HG03558 (cell line): ENCODE measurements around the gene MYOF.
"Not testable (repeated sequence)": the region's sequence is repeated elsewhere in the genome, so short reads cannot be mapped to it uniquely, and the experiment has no call there.

Experiments
- ATAC-seq: cut with Tn5 transposase; IDR thresholded peaks from one replicate; pipeline ENCODE4 v1.9.1; 2021; ENCODE audit warnings: moderate number of reproducible peaks; ENCODE audit not compliant: unreplicated experiment; ENCODE audit errors: extremely low read depth

MYOF gene

DNA sequence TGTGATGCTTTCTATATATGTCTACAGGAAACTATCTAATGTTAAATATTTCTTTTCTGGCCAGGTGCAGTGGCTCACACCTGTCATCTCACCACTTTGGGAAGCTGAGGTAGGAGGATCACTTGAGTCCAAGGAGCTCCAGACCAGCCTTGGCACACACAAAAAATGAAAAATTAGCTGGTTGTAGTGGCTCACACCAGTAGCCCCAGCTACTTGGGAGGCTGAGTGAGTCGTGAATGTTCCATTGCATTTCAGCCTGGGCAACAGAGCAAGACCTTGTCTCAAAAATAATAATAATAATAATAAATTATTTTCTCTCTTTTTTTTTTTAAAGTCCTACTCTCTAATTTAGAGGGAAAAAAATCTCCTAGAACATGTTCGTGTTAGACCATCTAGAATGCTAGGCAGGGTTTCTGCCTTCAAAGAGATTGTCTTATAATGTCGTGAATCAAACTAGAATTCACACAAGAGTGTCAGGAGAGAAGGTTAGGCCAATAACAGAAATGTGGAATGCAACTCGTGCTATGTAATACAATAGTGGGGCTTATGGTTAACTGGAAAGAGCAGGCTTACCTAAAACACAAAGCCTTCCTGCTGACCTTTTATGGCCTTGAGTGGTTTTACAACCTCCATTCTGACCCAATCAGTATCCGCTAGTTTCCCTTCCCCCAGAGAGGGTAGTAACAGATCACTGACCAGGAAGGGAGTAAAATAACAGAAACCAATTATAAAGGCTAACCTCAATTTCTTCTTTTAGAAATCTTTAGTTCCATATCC, 46.3 kb downstream of the MYOF start:
- ATAC-seq: no peak

DNA sequence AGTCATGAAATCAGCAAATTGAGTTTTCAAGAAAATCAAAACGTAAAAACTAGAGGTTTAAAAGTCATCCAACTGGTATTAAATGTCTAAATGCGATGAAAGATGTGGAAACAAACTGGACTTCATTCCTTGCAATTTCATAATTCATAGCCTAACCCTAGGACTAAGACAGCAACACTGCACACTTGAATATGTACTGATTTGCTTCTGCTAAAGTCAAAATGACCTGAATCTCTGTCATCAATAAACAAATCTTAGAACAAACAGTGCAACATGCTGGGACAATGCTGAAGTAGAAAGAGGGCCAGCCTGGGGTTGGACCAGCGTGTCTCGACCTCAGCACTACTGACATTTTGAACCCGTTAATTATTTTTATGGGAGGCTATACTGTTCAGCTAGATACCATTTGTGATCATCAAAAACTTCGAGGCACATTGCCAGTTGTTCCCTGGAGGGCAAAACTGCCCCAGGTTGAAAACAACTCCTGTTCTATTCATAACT, 47.1 kb downstream of the MYOF start:
- ATAC-seq: no peak

DNA sequence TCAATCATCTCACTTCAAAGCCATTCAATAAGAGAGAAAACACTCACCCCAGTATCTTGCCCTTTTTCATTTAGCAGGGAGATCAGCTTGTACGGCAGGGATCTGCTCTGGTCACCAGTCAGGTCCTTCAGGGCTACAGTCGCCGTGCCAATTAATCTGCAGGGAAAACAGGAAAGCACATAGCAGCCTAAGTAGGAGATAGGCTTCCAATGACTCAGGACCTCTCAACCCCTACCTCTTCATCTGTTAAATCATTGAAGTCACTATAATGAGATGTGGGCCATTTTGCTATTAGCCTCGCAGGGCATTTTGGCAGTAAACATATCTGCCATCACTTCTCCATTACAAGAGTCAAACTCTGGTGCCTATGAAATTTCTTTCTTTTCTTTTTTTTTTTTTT, 50.8 kb downstream of the MYOF start:
- no peak for ATAC-seq

DNA sequence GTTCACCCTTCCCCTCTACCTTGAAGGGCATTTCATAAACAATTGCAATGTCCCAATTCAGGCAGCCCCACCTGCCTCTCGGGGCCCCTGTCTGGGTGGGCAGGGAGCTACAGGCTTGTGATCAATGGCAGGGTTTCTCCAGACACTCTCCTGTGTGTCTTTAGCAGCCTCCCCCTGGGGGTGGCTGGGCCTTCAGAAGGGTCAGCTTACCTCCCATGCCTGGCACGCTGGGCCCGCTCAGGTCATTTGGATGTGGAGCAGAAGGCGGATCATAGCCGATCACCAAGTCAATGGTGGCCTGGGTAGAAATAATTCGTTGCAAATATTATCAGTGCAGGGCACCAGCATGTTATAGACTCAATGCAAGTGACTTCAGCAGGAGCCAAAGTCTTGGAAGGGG, 56.3 kb downstream of the MYOF start:
- no peak for ATAC-seq

DNA sequence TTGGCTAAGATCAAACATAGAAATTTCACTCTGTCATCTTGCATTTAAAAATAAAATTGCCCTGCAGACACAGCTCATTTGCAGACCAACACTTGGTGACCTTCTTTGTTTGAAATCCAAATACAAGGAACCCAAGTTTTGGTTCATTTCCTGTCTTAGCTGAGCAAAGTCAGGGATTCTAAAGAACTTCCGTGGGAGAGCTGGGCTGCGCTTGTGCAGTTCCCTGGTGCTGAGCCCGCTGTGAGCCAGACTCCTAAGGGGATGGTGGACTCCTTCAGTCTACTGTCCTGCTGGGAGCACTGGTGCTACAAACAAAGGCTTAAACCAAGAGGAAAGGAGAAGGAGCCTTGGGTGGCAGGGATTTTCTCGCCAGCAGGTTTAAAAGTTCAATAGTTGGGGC, 60.0 kb downstream of the MYOF start:
- ATAC-seq: no peak

DNA sequence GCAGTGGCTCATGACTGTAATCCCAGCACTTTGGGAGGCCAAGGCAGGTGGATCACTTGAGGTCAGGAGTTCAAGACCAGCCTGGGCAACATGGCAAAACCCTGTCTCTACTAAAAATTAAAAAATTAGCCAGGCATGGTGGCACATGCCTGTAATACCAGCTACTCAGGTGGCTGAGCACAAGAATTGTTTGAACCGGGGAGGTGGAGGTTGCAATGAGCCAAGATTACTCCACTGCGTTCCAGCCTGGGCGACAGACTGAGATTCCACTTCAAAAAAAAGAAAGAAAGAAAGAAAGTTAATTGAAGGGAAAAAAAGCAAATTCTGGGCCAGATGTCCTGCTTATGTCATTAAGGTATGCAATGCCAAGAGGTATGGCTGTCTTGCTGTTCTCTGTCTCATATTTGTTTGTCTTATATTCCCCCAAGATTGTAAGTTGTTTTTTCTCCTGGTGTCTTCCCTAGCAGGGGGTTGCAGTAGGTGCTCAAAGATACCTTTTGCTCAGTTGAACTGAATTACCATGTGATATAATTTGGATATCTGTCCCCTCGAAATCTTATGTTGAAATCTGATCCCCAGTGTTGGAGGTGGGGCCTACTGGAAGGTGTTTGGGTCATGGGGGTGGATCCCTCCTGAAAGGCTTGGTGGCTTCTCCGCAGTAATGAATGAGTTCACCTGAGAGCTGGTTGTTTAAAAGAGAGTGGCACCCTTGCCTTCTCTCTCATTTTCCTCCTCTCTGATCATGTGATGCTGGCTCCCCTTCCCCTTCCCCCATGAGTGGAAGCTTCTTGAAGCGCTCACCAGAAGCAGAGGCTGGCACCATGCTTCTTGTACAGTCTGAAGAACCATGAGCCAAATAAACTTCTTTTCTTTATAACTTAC, 60.9 kb downstream of the MYOF start:
- no peak for ATAC-seq

DNA sequence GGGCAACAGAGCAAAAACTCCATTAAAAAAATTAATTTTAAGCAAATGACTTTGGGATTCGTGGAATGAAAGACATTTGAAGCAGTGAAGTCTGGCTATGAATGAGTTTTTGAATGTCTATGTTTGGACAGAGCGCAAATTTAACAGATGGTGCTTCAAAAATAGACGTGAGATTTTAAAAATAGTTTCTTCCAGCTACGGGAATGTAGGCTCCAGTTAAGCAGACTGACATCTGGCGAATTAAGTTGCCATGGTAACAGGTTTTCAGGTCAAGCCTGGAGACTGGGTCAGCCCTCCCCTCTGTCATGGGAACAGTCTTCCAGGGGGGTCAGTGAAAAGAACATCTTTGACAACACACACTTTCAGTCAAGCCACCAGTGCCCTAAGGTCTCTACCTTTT, 62.0 kb downstream of the MYOF start:
- ATAC-seq: no peak

DNA sequence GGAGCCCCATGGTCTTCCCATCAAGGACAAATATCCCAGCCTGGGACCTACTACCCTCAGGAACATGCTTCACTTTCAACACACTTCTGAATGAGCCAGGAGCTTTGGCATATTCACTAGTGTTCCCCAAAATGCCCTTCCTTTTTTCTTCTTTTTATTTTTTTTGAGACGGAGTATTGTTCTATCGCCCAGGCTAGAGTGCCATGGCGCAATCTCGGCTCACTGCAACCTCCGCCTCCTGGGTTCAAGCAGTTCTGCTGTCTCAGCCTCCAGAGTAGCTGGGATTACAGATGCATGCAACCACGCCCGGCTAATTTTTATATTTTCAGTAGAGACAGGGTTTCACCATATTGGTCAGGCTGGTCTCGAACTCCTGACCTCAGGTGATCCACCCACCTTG, 63.1 kb downstream of the MYOF start:
- not testable (repeated sequence) for ATAC-seq

DNA sequence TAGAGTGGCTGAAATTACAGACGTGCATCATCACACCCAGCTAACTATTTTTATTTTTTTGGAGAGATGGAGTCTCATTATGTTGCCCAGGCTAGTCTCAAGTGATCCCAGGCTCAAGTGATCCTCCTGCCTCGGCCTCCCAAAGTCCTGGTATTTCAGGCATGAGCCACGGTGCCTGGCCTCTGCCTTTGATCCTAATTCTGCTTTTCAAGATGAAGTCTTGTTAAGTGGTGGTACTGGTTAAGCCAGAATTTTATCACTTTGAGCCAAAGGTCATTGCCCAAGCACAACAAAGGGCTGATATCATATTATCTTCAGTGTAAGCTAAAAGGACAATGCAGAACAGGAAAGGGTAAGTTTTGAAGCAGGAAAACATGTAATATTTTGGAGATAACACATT, 64.2 kb downstream of the MYOF start:
- ATAC-seq: no peak

DNA sequence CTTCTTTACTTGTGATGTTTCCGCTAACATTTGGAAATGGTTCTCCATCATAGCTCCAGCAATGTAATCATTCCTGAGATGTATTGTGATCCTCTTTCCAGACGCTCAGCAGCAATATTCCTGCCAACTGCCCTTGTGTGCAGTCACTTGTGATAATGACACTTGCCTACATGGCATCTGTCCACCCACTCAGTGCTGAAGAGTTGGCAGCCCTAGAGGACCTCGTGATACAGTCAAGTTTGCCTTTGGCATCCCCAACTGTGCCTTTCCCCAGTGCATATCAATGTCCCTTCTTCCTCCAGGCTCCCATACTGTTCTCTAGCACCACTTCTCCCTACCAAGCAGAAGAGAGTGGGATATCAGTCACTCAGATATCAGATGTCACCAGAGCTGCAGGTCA, 64.9 kb downstream of the MYOF start:
- ATAC-seq: no peak

DNA sequence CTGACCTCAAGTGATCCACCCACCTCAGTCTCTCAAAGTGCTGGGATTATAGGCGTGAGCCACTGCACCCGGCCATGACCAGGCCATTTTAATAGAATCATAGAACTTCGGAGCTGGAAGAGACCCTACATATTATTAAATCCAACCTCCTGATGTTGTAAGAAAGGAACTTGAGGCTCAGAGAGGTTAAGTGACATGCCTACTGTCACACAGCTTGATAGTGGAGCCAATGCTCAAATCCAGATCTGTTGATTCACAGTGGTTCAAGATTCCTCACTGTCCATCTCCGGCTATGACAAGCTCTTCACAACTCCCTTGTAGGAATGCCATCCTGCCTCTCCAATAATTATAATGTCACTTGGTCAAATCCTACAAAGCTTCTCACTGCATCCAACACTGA, 65.3 kb downstream of the MYOF start:
- no peak for ATAC-seq

DNA sequence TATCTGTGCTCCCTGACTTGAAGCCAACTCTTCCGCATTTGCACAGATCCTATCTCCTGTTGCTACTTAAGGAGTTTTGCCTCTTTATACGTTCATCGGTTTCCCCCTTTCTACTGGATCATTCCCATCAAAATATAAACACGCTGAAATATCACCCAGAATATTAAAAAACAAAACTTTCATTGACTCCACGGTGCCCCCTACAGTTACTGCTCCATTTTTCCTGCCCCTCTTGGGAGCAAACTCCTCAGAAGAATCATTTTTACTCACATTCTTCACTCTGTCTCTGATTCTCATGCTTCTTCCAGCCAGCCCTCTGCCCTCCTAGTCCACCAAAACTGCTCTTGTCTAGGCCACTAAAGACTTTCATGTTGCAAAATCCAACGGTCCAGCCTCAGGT, 66.4 kb downstream of the MYOF start:
- ATAC-seq: no peak

DNA sequence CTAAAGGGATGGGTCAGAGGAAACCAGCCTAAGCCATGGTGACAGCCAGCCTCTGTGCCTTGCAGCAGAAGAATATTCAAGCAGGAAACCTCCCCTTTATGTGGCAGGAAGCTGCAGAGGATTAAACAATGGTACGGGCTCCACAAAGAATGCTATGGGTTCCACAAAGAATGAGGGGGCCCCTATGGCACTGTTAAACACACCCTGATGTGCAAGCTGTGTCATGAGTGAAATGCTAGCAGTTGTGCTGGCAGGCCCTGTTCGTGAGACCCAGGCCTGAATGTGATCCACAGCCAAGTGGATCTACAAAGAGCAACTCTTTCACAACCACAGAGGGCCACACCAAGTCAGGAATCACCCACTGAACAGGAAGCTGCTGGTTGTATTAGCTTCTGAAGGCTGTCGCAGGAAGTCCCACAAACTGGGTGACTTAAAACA, 68.9 kb downstream of the MYOF start:
- no peak for ATAC-seq

DNA sequence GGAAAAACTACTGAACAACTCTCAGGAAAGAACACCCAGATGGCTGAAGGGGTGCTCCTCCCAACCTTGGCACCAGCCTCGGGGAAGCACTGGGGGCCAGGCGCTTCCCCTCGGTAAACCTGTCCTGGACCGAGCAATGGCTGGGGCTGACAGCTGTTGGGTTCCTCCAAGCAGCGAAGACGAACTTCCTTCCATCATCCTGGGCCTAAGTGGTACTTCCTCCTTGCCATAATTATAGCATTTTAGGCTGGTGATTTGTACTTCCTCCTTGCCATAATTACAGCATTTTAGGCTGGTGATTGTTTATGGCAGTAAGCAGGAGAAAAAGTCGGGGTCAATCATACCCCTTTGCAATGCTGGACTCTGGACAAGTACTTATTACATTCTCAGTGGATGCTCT, 69.3 kb downstream of the MYOF start:
- ATAC-seq: no peak

DNA sequence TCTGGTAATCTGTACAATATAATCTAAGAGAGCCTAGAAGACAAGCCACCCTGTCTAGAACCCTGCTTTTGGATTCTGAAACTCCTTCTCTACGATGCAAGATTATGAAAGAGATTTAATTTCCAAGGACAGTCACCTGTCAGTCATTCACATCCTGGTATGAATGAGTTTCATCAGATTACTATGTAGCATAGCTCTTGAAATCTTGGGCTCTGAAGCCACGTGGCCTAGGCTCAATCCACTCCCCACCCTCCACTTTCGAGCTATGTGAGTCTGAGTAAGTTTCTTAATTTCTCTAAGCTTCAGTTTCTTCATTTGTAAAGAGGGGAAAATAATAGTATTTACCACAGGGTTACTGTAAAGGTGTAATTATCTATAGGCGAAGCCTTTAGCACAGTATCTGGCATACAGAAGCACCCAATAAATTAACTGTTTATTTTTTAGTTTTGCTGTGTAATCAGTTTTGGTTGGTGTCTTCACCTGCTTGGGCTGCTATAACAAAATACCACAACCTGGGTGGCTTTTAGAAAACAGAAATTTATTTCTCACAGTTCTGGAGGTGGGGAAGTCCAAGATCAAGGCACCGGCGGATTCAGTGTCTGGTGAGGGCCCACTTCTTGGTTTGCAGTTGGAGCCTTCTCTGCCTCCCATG, 71.3 kb downstream of the MYOF start:
- no peak for ATAC-seq

DNA sequence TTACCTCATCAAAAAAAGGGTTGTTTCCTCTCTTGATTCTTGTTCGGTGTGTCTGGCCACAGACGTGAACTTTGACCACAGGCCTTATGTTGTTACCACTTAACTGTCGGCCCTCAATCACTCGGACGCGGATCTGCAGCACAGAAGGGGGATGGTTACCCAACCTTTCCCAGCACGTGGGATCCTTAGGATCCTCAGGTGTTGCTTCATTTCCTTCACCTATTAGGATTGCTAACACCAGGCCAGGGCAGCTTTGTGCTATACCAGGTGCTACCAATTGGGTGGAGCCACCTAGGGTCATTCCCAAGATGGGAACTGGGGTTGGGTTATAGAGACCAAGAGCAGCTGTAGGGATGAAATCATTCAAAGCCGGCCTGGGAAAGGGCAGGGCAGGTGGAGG, 73.4 kb downstream of the MYOF start:
- ATAC-seq: no peak

DNA sequence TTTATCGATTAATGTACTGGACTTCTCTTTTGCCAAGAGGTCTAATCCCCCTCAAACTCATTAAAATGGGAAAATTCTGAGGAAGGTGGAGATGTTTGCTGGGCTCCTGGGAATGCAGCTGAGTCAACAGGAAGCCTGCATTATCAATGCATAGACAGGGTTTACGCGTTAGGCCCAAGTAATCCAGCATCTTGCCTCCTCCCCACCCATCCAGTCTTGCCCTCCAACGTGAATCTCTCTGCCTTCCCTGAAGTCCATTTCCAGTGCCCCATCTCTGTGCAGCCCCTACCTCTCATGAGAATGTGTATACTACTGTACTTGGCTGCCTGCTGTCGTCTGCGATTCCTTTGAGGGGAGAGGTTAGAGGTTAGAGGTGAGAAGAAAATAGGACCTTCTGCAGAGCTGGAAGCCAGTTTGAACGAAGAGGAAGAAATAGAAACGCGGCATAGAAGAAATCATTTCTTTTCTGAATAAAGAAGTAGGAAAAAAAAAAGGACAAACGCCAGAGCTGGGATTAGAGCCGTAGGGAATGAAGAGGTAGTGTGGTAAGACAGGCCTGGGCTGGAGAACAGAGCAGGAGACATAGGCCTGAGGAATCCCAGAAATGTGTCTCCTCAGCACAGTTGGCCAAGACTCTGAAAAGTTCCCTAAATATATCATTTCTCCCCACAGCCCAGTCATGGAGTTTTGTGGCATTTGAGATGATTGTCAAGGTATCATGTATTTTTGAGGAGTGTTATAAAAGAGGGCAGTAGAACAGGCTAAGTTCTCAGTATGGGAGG, 75.6 kb downstream of the MYOF start:
- ATAC-seq: no peak

DNA sequence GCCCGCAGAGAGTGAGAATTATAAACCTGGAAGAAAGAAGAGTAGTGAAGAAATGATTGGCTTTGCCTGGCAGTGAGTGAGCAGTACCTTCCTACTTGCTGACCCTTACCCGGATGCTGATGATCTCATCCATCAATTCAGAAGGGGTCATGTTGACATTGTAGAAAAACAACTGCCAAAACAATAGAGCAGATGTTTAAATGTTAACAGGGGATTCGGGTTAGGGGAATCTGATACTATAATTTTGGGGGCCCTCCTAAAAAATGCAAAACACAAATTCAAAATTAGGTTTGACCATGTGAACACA, 78.1 kb downstream of the MYOF start:
- no peak for ATAC-seq

DNA sequence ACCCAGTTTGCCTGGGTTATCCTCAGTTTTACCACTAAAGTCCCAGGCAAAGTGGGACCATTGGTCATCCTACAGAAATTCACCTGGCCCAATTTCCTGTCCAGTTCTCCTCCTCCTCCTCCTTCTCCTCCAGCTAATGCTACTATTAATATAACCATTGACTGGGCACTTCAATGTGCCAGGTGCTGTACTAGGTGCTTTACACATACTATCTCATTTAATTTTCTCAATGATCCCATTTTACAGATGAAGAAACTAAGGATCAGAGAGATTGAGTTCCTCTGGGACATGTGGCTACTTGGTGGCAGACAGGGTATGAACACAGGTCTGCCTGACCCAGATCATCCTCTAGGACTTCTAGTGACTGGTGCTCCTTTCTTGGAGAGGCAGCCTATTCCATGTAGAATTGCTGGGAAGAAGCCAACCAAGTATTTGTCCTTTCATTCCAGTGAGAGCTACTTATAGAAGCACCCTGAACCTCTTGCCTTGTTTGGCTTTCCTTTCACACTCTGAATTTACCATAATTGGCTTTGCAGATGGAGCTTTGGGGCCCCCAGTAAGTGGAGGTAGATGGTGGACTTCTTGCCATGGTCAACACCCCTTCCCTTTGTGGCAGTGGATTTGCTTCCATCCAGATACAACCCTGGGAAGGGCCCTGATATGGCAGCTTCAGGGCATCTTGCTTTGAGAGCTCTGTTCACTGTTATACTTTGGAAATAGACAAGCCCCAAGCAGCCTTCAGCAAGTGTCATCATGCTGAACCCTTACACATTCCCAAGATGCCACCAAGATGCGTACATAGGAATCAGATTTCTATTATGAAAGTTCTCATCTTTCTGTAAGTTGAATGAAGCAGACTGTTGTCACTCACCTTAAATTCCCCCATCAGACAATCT, 78.7 kb downstream of the MYOF start:
- ATAC-seq: no peak
